ENCODE results near the gene NBEA.

Gene NBEA

GRCh38 chr13:35706721-35707120 lies 764.7 kb downstream of the NBEA start:
- Histone ChIP-seq H3K27me3 (ENCODE audit: control insufficient read depth in 1 of 2, insufficient read depth in 2 of 2, low read length in 2 of 2) (no peaks in the 10 kb centered on the region), H3K9ac (ENCODE audit: low read length) (no peak overlapping the region), H3K9me3 (ENCODE audit: low read length) (no peaks in the 10 kb centered on the region), H3K4me1 (ENCODE audit: insufficient read depth, low read length) (no peaks in the 10 kb centered on the region), H3K27ac (ENCODE audit: low read depth, low read length) (no peak overlapping the region), H3K4me3 (ENCODE audit: low read depth in 1 of 2, low read length in 2 of 2) (no peak overlapping the region), H3K36me3 (ENCODE audit: insufficient read depth, low read length) (no peaks in the 10 kb centered on the region)

DNA sequence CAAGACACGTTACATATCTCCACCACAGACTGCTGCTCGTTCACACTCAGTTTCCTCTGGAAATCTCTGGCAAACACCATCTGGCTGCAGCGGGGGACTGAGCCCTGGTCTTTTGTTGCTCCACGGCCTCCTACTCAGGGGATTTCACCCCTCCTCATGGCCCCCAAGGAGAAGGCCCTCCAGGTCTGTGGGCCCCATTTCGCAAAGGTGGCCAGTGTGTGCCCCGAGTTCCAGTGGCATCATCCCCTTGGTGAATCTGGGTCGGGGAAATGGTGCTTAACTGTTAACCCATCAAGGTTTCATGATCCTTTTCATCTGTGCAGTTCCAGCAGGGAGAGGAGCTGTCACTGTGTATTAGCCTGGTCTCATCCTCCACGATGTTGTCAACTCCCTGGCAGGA lies 769.8 kb downstream of the NBEA start:
- no peaks in the 10 kb centered on the region for H3K9me3 ChIP-seq (ENCODE audit: low read length)
- no peak overlapping the region for H3K27ac ChIP-seq (ENCODE audit: low read depth, low read length)
- H3K4me1 ChIP-seq (ENCODE audit: insufficient read depth, low read length) = peaks cover 4% of the 10 kb centered on the region
- no peak overlapping the region for H3K4me3 ChIP-seq (ENCODE audit: low read depth in 1 of 2, low read length in 2 of 2)
- no peaks in the 10 kb centered on the region for H3K27me3 ChIP-seq (ENCODE audit: control insufficient read depth in 1 of 2, insufficient read depth in 2 of 2, low read length in 2 of 2)
- no peaks in the 10 kb centered on the region for H3K36me3 ChIP-seq (ENCODE audit: insufficient read depth, low read length)
- no peak overlapping the region for H3K9ac ChIP-seq (ENCODE audit: low read length)

DNA sequence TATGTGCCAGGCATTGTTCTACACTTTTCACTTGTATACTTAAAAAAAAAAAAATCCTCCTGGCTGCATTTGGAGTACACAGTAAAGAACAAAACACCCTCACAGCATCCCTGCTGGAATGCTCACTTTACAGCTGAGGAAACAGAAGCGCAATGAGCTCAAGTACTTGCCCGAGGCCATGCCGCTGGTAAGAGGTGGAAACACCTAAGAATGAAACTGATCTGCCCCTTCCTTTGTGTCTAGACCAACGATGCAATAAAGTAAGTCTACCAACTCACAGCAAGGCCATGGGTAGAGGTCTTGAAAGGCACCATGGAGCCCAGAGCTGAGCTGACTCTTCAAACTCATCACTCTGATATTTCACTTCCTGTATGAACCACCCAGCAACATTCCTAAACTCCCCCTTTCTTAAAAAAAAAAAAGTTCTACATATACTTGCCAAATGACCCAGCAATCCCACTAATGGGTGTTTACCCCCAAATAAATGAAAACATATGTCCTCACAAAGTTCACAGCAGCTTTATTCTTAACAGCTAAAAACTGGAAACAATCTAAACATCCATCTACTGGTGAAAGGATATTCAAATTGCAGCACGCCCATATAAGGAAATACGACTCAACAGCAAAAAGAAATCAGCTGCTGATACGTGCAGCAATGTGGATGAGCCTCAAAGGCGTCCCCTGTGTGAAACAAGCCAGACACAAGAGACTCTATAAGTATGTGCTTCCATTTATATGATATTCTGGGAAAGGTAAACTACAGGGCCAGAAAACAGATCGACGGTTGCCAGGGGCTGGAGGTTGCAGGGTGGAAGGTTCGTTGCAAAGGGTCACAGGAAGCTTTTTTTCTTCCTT lies 771.1 kb downstream of the NBEA start:
- no peak overlapping the region for H3K27ac ChIP-seq (ENCODE audit: low read depth, low read length)
- no peaks in the 10 kb centered on the region for H3K27me3 ChIP-seq (ENCODE audit: control insufficient read depth in 1 of 2, insufficient read depth in 2 of 2, low read length in 2 of 2)
- no peak overlapping the region for H3K9ac ChIP-seq (ENCODE audit: low read length)
- no peaks in the 10 kb centered on the region for H3K9me3 ChIP-seq (ENCODE audit: low read length)
- peaks cover 4% of the 10 kb centered on the region for H3K4me1 ChIP-seq (ENCODE audit: insufficient read depth, low read length)
- no peaks in the 10 kb centered on the region for H3K36me3 ChIP-seq (ENCODE audit: insufficient read depth, low read length)
- H3K4me3 ChIP-seq (ENCODE audit: low read depth in 1 of 2, low read length in 2 of 2) = no peak overlapping the region

- Histone ChIP-seq H3K9me3 (ENCODE audit: low read length) (no peaks in the 10 kb centered on the region), H3K27ac (ENCODE audit: low read depth, low read length) (no peak overlapping the region), H3K27me3 (ENCODE audit: control insufficient read depth in 1 of 2, insufficient read depth in 2 of 2, low read length in 2 of 2) (no peaks in the 10 kb centered on the region), H3K4me3 (ENCODE audit: low read depth in 1 of 2, low read length in 2 of 2) (no peak overlapping the region), H3K9ac (ENCODE audit: low read length) (no peak overlapping the region), H3K4me1 (ENCODE audit: insufficient read depth, low read length) (peaks cover 4% of the 10 kb centered on the region), H3K36me3 (ENCODE audit: insufficient read depth, low read length) (no peaks in the 10 kb centered on the region)
Observed at GRCh38 chr13:35714121-35714520, 772.1 kb downstream of the NBEA start.

GRCh38 chr13:35714588-35715377 lies 772.7 kb downstream of the NBEA start:
- no peak overlapping the region for H3K4me3 ChIP-seq (ENCODE audit: low read depth in 1 of 2, low read length in 2 of 2)
- no peak overlapping the region for H3K9ac ChIP-seq (ENCODE audit: low read length)
- H3K27me3 ChIP-seq (ENCODE audit: control insufficient read depth in 1 of 2, insufficient read depth in 2 of 2, low read length in 2 of 2) = no peaks in the 10 kb centered on the region
- no peaks in the 10 kb centered on the region for H3K36me3 ChIP-seq (ENCODE audit: insufficient read depth, low read length)
- H3K27ac ChIP-seq (ENCODE audit: low read depth, low read length) = no peak overlapping the region
- no peaks in the 10 kb centered on the region for H3K9me3 ChIP-seq (ENCODE audit: low read length)
- H3K4me1 ChIP-seq (ENCODE audit: insufficient read depth, low read length) = peaks cover 4% of the 10 kb centered on the region

- H3K27ac ChIP-seq (ENCODE audit: low read depth, low read length) = no peak overlapping the region
- no peaks in the 10 kb centered on the region for H3K36me3 ChIP-seq (ENCODE audit: insufficient read depth, low read length)
- H3K9me3 ChIP-seq (ENCODE audit: low read length) = no peaks in the 10 kb centered on the region
- no peaks in the 10 kb centered on the region for H3K27me3 ChIP-seq (ENCODE audit: control insufficient read depth in 1 of 2, insufficient read depth in 2 of 2, low read length in 2 of 2)
- peaks cover 11% of the 10 kb centered on the region for H3K4me1 ChIP-seq (ENCODE audit: insufficient read depth, low read length)
- H3K4me3 ChIP-seq (ENCODE audit: low read depth in 1 of 2, low read length in 2 of 2) = no peak overlapping the region
- H3K9ac ChIP-seq (ENCODE audit: low read length) = no peak overlapping the region
Observed at GRCh38 chr13:35716186-35716585, 774.1 kb downstream of the NBEA start.

DNA sequence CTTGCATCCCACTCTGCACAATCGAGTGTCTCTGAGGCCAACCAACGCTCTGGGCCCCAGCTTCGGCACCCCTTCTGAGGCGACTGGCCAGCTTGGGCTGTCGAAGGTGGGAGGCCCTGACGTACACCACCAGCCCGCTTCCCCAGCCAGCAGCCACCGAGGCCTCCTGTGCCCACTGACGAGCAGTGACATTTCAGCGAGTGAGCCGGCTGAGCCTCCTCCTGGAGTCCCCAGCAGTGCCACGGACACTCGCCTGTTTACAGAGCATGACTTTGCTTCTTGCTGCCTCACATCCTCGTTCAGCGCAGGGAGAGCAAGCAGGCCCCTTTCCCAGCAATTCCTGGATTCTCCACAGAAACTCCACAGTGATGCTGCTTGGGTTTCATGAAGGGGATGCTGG lies 774.7 kb downstream of the NBEA start:
- H3K9ac ChIP-seq (ENCODE audit: low read length) = no peak overlapping the region
- H3K36me3 ChIP-seq (ENCODE audit: insufficient read depth, low read length) = no peaks in the 10 kb centered on the region
- no peaks in the 10 kb centered on the region for H3K9me3 ChIP-seq (ENCODE audit: low read length)
- H3K4me3 ChIP-seq (ENCODE audit: low read depth in 1 of 2, low read length in 2 of 2) = no peak overlapping the region
- no peak overlapping the region for H3K27ac ChIP-seq (ENCODE audit: low read depth, low read length)
- H3K4me1 ChIP-seq (ENCODE audit: insufficient read depth, low read length) = peaks cover 16% of the 10 kb centered on the region
- no peaks in the 10 kb centered on the region for H3K27me3 ChIP-seq (ENCODE audit: control insufficient read depth in 1 of 2, insufficient read depth in 2 of 2, low read length in 2 of 2)

- H3K9me3 ChIP-seq (ENCODE audit: low read length) = no peaks in the 10 kb centered on the region
- no peak overlapping the region for H3K9ac ChIP-seq (ENCODE audit: low read length)
- no peak overlapping the region for H3K4me3 ChIP-seq (ENCODE audit: low read depth in 1 of 2, low read length in 2 of 2)
- no peaks in the 10 kb centered on the region for H3K27me3 ChIP-seq (ENCODE audit: control insufficient read depth in 1 of 2, insufficient read depth in 2 of 2, low read length in 2 of 2)
- H3K36me3 ChIP-seq (ENCODE audit: insufficient read depth, low read length) = no peaks in the 10 kb centered on the region
- H3K4me1 ChIP-seq (ENCODE audit: insufficient read depth, low read length) = peaks cover 30% of the 10 kb centered on the region
- no peak overlapping the region for H3K27ac ChIP-seq (ENCODE audit: low read depth, low read length)
Observed at GRCh38 chr13:35718084-35718483, 776.0 kb downstream of the NBEA start.

- Histone ChIP-seq H3K27me3 (ENCODE audit: control insufficient read depth in 1 of 2, insufficient read depth in 2 of 2, low read length in 2 of 2) (no peaks in the 10 kb centered on the region), H3K9me3 (ENCODE audit: low read length) (no peaks in the 10 kb centered on the region), H3K4me1 (ENCODE audit: insufficient read depth, low read length) (peaks cover 46% of the 10 kb centered on the region), H3K4me3 (ENCODE audit: low read depth in 1 of 2, low read length in 2 of 2) (no peak overlapping the region), H3K36me3 (ENCODE audit: insufficient read depth, low read length) (no peaks in the 10 kb centered on the region), H3K27ac (ENCODE audit: low read depth, low read length) (no peak overlapping the region), H3K9ac (ENCODE audit: low read length) (no peak overlapping the region)
Observed at GRCh38 chr13:35720290-35720689, 778.2 kb downstream of the NBEA start.

GRCh38 chr13:35720690-35721554 lies 778.9 kb downstream of the NBEA start:
- Histone ChIP-seq H3K27ac (ENCODE audit: low read depth, low read length) (no peak overlapping the region), H3K9ac (ENCODE audit: low read length) (no peak overlapping the region)

More at GRCh38 chr13:35720690-35721554, 778.9 kb downstream of the NBEA start:
- Histone ChIP-seq H3K36me3 (ENCODE audit: insufficient read depth, low read length) (no peaks in the 10 kb centered on the region), H3K27me3 (ENCODE audit: control insufficient read depth in 1 of 2, insufficient read depth in 2 of 2, low read length in 2 of 2) (no peaks in the 10 kb centered on the region), H3K4me3 (ENCODE audit: low read depth in 1 of 2, low read length in 2 of 2) (no peak overlapping the region), H3K9me3 (ENCODE audit: low read length) (no peaks in the 10 kb centered on the region), H3K4me1 (ENCODE audit: insufficient read depth, low read length) (peaks cover 46% of the 10 kb centered on the region)

All from muscle layer of colon (tissue), 2 donors.